BJ (cell line): ENCODE measurements around the gene FGD4. TPM values are rescaled to one million over a fixed set of nuclear protein-coding genes. Genes with fewer than 3 reads are reported as not detected.
"Not testable (repeated sequence)": the region's sequence is repeated elsewhere in the genome, so short reads cannot be mapped to it uniquely, and the experiment has no call there.

ENCODE experiments used
- CTCF ChIA-PET: fragments of 350-600 bp; formaldehyde crosslinking; extraction: SDS; loops from one replicate; lab custom pipeline; 2021; ENCODE audit warnings: antibody characterized with exemption, inconsistent platforms; lab: Yijun Ruan, JAX
- POLR2A ChIA-PET: fragments of 300-600 bp; sonication (Branson Sonifier 250); formaldehyde crosslinking; extraction: SDS; loops from one replicate; lab custom pipeline; 2021; ENCODE audit warnings: antibody characterized with exemption; lab: Charles Lee
- DNase-seq: peaks from one replicate; pipeline ENCODE4 v3.0.0-alpha.2; 2011; ENCODE audit warnings: low read depth
- H3K27me3 ChIP-seq: 2 replicates; pipeline ENCODE4 v1.6.0; 2011; ENCODE audit warnings: low read length; ENCODE audit not compliant: control insufficient read depth, insufficient read depth
- H3K36me3 ChIP-seq: 2 replicates; pipeline ENCODE4 v1.5.1; 2011; ENCODE audit warnings: low read length; ENCODE audit not compliant: control insufficient read depth, insufficient read depth
- H3K4me3 ChIP-seq: 2 replicates; pipeline ENCODE4 v1.5.1; 2011; ENCODE audit warnings: low read depth, mild to moderate bottlenecking, control low read depth, low read length
- CTCF ChIP-seq: IDR thresholded peaks from 2 replicates; pipeline ENCODE4 v1.5.1; 2011; ENCODE audit warnings: low read depth, mild to moderate bottlenecking, control low read depth, inconsistent platforms, low read length, moderate library complexity; ENCODE audit not compliant: insufficient read depth
- polyA plus RNA-seq: library from polyadenylated mRNA; depleted of rRNA; stranded (reverse); fragments of >200 nt; gene quantifications from 2 replicates; pipeline ENCODE4 v1.2.3, GENCODE V29; 2011

FGD4 gene
- polyA plus RNA-seq, 1 experiment: 11.1 TPM

DNA sequence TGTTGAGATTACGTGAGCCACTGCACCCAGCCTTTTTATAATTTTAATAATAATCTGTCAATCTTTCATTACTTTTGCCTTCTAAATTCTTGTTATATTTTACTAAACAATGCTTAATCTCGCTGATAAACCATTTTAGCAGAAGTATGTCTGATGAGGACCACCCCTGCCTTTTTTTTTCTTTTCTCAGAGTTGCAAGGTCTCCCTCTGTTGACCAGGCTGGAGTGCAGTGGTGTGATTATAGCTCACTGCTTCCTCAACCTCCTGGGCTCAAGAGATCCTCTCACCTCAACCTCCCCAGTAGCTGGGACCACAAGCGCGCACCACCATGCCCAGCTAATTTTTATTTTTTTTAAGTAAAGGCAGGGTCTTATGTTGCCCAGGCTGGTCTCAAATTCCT lies 161.2 kb downstream of the FGD4 start:
- Histone ChIP-seq H3K36me3 (peaks cover 5% of the 10 kb centered on the region), H3K4me3 (no peak overlapping the region), H3K27me3 (no peaks in the 10 kb centered on the region)
- ChIA-PET POLR2A (no interaction called here), CTCF (no interaction called here)
- no peak for TF ChIP-seq CTCF
- no peak for DNase-seq

- ChIA-PET POLR2A (no interaction called here), CTCF (no interaction called here)
- no peak for TF ChIP-seq CTCF
- DNase-seq: peak; percentile 63
- Histone ChIP-seq H3K27me3 (no peaks in the 10 kb centered on the region), H3K36me3 (peaks cover 7% of the 10 kb centered on the region), H3K4me3 (no peak overlapping the region)
These were observed 162.6 kb downstream of the FGD4 start for GRCh38 chr12:32561931-32562341.

GRCh38 chr12:32562413-32562812 lies 163.1 kb downstream of the FGD4 start:
- CTCF ChIA-PET, H3K27me3 ChIP-seq, POLR2A ChIA-PET, DNase-seq, H3K36me3 ChIP-seq, H3K4me3 ChIP-seq: not testable (repeated sequence)

DNA sequence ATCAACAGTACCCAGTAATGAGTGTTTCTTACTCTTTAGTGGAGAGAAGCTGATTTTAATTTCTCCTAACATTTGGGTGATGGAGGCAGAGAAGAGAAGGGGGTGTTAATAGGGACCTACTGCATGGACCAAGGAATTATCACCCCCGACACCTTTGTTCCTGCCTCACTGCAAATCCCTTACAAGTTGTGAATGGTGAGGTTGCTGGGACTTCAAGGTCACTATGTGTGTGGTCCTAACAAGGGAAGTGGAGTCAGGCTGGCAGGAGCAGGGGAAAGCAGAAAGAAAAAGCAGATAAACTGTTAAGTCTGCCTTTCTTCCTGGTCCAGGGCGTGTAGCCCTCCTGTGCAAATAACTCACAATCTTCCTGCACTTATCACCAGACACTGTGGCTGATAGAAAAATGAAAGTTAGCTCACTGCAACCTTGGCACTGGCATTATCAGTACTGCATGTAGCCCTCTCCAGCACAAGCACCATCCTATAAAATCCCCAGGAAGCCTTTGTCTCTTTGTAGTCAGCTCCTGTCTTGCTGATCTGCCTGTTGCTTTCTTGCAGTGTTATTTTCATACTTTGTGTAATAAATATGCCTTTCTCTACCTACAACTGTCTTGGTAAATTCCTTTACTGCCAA lies 167.4 kb downstream of the FGD4 start:
- CTCF ChIA-PET: no interaction called here
- H3K36me3 ChIP-seq: peaks cover 7% of the 10 kb centered on the region
- H3K27me3 ChIP-seq: no peaks in the 10 kb centered on the region
- H3K4me3 ChIP-seq: no peak overlapping the region
- TF ChIP-seq CTCF: no peak
- no peak for DNase-seq
- POLR2A ChIA-PET: no interaction called here

DNA sequence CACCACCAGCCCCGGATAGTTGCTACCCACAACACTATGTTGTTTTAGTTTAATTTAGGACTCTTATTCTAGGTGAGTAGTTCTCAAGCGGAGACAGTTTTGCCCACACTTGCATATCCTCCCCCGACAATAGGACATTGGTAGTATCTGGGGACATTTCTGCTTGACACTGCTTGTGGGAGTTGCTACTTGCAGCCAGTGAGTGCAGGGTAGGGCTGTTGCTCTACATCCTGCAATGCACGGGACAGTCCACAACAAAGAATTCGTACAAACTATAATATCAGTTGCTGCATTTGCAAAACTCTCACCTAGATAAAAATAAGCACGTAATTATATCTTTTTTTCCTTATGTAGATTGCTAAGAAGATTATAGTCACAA lies 167.9 kb downstream of the FGD4 start:
- POLR2A ChIA-PET: no interaction called here
- no peak for DNase-seq
- H3K36me3 ChIP-seq: peaks cover 7% of the 10 kb centered on the region
- no peak for TF ChIP-seq CTCF
- H3K27me3 ChIP-seq: no peaks in the 10 kb centered on the region
- CTCF ChIA-PET: no interaction called here
- H3K4me3 ChIP-seq: no peak overlapping the region

DNA sequence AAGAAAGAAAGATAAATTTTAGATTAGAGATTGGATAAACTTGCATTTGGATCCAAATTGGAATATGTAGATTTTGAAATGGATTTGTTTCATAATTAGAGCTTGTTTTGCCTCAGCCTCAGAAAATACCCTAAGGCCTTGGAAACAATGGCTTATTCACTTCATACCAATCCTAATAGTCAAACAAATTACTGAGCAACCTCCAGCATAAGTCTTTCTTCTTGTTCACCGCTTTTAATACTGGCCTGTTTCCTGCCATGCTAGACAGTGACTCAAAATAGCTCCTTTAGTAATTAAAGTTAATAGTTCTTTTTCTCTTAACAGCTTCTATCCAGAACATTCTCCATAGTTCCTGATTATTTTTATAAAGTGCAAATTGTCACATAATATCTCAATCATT lies 168.9 kb downstream of the FGD4 start:
- no peak for TF ChIP-seq CTCF
- ChIA-PET POLR2A (interaction anchor here (1.0 kb wide), 1 partner anchor 18 kb away, joined by 3 read pairs; no protein-coding TSS in a partner anchor), CTCF (interaction anchor here (0.7 to 1.2 kb wide), 2 partner anchors 89 to 1455 kb away, joined by 3 to 8 read pairs; no protein-coding TSS in a partner anchor)
- Histone ChIP-seq H3K4me3 (no peak overlapping the region), H3K36me3 (peaks cover 7% of the 10 kb centered on the region), H3K27me3 (no peaks in the 10 kb centered on the region)
- DNase-seq: peak; percentile 89
